ENCODE measurements around the gene MMP12.

Gene MMP12

GRCh38 chr11:102837156-102837555 lies 37.6 kb downstream of the MMP12 start:
- no peak for DNase-seq (ENCODE audit: low spot score)
- no peak overlapping the region for H3K4me3 ChIP-seq
- TF ChIP-seq CTCF (IDR thresholded peaks at IDR 0.05) = no peak
- H3K27ac ChIP-seq = no peak overlapping the region

- no peak overlapping the region for H3K4me3 ChIP-seq
- no peak for DNase-seq (ENCODE audit: low spot score)
- no peak overlapping the region for H3K27ac ChIP-seq
- no peak for TF ChIP-seq CTCF (IDR thresholded peaks at IDR 0.05)
Measured at GRCh38 chr11:102836290-102836875, 38.4 kb downstream of the MMP12 start.

GRCh38 chr11:102833731-102834130 lies 41.1 kb downstream of the MMP12 start:
- Histone ChIP-seq H3K4me3 (no peak overlapping the region), H3K27ac (no peak overlapping the region)
- DNase-seq (ENCODE audit: low spot score) = no peak
- no peak for TF ChIP-seq CTCF (IDR thresholded peaks at IDR 0.05)

GRCh38 chr11:102832612-102833011 lies 42.2 kb downstream of the MMP12 start:
- Histone ChIP-seq H3K27ac (no peak overlapping the region), H3K4me3 (no peak overlapping the region)
- no peak for DNase-seq (ENCODE audit: low spot score)
- TF ChIP-seq CTCF (IDR thresholded peaks at IDR 0.05) = no peak

GRCh38 chr11:102831489-102832440 lies 43.0 kb downstream of the MMP12 start:
- DNase-seq (ENCODE audit: low spot score) = no peak
- no peak overlapping the region for H3K4me3 ChIP-seq
- no peak for TF ChIP-seq CTCF (IDR thresholded peaks at IDR 0.05)
- H3K27ac ChIP-seq = no peak overlapping the region

GRCh38 chr11:102831128-102831488 lies 43.7 kb downstream of the MMP12 start:
- no peak for TF ChIP-seq CTCF (IDR thresholded peaks at IDR 0.05)
- H3K4me3 ChIP-seq = no peak overlapping the region
- DNase-seq (ENCODE audit: low spot score) = no peak

More at GRCh38 chr11:102831128-102831488, 43.7 kb downstream of the MMP12 start:
- no peak overlapping the region for H3K27ac ChIP-seq

Measured in coronary artery (tissue), 2 donors.